HuH-7 (cell line): ENCODE results near the gene GGT6.

Experiments used
- DNase-seq: peaks from one replicate; pipeline ENCODE4 v3.0.0; 2011; ENCODE audit warnings: low spot score

Gene GGT6

DNA sequence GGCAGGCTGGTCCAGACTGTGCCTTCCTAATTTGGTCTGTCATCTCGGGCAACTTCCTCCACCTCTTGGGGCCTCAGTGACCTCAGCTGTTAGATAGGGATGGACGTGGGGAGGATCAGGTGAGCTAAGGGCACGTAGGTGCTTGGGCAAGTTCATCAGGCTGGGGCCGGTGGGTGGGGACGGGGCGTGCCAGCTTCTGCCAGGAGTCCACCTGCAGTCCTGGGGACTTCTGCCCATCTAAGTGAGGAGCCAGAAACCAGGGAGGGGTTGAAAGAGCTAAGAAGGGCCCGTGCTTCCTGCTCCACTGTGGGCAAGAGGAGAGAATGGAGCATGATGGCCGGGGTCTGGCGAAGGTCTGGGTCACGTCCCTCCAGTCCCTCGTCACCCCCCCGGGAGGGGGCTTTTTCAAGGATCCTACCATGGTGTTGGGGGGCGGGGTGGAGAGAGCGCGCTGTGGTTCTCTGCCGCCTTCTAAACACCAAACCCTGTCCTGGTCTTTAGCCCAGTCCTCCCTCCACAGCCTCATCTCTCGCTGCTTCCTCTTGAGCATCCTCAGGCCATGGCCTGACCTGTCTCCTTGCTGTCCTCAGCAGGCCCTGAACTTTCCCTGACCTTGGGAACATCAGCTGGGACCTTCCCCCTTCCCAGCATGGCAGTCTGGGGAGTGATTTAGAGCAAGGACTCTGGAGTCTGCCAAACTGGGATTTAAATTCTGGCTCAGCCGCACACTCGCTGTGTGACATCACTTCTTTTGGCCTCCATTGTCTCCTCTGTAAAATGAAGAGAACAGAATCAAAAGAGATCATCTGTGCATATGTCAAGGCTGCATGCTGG lies 40.1 kb downstream of the GGT6 start:
- DNase-seq, result no peak

DNA sequence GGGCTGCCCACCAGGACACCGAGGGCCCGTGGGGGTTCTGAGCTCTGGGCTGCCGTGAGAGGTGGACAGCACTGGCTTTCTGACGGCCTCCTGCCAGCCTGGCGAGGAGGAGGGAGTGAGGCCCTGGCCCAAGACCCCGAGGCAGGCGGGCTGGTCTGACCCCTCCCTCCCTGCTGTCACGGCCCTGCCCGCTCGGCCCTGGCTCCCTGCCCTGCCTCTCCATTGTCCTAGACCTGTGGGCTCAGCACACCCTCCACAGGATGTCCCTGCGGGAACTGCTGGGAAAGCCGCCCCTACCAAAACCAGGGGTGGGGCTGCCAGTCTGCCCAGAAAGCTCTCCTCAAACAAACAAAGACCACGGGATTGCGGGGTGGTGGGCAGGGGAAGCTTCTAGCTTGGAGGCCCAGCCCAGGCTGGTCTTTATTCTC lies 41.0 kb downstream of the GGT6 start:
- no peak for DNase-seq

DNA sequence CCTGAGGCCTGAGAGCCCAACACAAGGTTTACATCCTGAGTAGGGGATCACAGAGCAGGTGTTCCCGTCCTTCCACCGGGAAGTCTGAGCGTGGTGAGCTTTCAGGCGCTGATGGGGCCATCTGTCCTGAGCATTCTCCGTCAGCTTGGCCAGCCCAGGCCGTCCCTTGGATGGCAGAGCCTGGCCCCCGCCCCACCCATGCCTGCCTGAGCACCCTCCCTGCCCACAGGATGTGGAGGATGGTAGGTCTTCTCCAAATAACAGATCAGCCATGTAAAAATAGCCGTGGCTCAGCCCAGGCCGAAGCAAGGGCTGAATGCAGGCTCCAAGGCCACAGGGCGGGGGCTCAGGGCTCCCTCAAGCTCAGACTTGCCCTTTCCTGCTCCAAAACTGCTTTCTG lies 41.5 kb downstream of the GGT6 start:
- no peak for DNase-seq

DNA sequence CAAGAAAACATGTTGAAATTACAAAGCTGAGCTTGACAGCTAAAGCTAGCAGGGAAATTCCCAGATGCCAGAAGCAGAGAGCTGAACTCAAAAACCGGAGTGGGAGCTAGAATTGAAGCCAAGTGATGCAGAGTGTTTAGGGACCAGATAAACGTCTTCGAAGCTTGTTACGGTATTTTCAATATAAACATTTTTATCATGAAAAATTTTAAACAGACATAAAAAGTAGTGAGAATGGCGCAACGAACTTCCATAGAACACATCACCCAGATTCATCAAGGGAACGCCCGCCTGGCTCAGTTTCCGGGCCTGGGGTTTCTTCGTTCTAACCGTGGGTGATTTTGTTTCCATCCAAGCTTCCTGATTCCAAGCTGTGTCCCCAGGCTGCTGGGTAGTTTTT lies 43.6 kb downstream of the GGT6 start:
- no peak for DNase-seq

DNA sequence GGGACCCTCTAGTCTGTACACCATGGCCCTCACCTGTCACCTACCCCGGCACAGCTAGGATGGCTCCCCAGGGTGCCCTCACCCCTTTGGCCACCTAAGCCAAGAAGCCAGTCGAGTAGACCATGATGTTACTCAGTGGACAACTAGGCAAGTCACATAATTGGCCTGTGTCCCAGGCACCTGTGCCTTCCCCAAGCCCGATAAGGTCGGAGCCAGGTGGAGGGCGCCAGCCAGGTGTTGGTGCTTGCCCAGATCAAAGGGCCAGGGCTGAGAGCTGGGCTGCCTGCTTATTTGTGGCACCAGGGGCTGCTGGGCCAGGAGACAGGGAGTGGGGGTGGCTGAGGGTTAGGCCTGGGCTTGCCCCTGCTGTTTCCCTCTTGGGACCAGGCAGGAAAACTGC lies 44.9 kb downstream of the GGT6 start:
- no peak for DNase-seq

DNA sequence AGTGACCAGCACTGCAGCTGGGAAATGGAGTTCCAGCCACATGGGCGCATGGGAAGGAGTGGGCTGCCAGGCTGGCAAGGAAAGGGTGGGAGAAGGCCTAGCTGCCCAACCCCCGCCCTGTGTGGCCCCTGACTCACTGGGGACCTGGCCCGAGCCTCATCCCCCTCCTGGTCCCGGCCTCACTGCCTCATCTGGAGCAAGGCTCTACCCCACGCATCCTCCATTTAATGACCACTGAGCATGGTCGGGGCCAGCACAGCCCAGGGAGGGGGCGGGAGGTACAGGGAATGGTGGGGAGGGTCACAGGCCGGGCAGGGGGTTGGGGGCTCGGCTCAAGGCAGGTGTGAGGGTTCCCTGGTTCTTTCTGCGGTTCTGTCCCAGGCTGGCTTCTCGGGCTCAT lies 45.6 kb downstream of the GGT6 start:
- no peak for DNase-seq

DNA sequence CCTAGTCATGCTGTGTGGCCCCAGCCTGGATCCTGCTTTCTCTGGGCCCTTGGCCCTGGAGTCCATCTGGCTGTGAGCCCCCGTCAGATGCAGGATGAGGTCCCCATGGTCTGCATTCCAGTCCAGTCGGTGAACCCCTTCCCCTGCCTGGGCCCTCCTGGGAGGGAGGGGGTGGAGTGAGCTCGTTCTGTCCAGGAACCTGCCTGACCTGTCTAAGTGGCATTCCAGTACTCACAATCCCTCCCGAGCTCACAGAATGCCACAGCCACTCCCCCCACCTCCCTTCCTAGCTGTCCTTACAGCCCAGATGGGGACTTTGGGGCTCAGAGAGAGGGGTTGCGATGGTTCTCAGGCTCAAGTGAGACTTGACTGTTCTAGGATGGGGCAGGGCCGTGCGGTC lies 46.2 kb downstream of the GGT6 start:
- no peak for DNase-seq

DNA sequence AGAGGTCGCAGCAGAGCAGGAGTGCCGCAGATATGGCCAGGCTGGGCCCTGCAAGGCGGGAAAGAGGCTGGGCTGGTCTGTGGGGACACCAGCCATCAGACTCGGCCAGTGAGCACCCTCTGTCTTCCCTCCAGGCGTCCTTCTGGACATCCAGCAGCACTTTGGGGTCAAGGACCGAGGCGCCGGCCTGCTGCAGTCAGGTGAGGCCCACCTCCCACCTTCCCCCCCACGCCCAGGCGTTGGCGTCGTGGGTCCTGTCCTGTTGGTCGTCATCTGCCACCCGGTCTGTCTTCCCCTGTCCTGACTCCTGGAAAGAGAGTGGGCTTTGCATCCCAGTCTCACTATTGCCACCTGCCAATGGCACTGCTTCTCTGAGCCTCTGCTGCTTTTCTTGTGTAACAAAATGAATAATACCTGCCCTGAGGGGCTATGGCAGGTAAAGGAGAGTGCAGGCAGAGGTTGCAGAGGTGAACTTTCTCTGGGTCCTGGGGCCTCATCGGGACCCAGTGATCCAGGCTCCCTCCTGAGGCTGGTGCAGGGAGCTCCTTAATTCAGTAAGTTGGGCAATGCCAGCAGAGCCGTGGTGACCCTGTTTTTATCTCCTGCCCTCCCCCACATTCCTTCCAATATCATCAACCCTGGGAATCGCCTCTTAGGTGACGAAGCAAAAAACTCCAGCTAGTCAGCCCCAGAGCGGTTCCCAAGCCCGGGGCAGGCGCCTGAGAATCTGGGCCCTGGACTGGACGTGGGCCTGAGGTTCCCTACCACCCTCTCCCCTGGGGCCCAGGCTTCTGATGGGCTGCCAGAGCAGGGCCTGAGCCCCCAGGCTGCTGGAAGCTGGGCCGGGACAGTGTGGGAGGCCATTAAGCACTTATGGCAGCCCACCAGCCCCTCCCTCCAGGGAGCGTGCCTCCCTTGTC lies 47.0 kb downstream of the GGT6 start:
- no peak for DNase-seq

DNA sequence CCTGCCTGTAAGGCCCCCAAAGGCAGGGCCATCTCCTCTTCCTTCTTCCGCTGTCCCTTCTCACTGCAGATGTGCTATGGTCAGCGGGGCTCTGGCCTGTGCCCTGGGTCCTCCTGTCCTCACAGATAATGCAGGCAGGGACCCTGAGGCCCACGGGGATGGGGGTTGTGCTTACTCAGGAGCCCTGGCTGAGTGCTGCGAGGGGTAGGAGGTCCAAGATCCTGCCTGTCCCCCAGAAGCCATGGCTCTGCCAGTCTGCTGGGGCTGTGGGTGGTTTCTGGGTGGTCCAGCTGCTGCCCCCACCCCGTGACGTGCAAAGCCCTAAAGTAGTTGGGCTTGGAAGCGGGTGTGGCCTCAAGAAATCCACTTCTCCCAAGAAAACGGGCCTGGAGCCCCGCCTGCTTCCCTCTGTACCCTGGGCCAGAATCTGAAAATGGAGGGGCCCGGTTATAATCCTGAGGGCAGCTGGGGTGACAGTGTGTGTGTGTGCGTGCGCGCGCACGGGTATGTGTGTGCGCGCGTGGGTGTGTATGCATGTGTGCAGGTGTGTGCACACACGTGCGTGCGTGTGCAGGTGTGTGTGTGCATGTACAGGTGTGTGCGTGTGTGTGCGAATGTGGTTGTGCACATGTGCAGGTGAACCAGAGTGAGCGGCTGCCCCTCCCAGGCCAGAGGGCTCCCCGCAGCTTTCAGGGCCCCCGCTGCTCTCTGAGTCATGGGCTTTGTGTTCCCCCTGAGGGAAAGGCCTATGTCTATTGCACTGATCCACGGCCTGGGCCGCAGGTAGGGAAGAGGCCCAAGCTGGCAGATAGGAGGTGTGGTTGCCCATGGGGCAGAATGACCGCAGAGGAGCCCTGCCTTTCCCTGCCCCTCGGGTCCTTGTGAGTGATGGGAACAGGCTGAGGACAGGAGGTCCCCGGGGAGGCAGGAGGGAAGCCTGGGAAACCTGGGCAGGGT lies 47.9 kb downstream of the GGT6 start:
- DNase-seq, result no peak

DNA sequence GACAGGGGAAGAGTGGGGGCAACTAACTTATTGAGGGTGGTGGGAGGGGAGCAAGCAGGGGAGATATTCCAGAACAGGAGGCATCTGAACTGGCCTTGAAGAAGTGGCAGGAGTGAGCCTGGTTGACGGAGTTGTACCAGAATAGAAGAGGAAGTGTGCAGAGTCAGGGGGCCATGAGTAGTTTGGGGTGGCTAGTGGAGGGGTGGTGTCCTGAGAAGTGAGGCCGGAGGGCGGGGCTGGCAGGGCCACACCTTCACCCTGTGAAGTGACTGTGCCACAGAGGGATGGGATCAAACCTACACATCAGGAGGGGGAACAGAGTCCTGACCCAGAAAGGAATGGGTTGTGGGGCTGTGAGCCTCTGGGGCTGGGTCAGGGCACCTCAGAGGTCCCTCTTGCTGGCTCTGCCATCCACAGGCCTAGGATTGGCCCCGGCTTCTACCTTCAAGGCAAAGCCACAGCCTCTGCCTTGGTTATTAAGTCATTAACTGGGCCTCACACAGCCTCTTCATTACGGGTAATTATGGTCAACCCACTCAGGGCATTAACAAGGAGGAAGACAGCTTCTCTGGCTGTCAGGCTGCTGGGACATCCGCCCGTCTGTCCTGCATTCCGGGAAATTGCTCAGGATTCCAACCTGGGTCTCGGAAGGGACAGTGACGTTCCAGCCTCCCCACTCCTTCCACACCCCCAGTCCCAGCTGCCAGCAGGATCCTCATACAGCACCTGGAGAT lies 49.0 kb downstream of the GGT6 start:
- DNase-seq, result no peak

DNA sequence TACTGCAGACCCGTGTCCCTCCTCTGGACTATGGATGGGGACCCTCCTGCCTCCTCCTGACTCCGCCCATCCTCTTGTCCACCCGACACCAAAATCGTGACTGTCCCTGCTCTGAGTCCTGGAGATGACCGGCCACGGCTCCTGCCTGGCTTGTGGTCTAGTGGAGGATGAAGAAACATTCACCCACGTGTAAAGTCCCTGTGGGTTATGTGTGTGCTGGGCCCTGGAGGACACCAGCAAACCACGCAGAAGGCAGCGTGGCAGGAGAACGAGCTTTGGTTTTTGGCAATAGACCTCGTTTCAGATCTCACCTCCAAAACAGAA lies 49.8 kb downstream of the GGT6 start:
- DNase-seq, result no peak

DNA sequence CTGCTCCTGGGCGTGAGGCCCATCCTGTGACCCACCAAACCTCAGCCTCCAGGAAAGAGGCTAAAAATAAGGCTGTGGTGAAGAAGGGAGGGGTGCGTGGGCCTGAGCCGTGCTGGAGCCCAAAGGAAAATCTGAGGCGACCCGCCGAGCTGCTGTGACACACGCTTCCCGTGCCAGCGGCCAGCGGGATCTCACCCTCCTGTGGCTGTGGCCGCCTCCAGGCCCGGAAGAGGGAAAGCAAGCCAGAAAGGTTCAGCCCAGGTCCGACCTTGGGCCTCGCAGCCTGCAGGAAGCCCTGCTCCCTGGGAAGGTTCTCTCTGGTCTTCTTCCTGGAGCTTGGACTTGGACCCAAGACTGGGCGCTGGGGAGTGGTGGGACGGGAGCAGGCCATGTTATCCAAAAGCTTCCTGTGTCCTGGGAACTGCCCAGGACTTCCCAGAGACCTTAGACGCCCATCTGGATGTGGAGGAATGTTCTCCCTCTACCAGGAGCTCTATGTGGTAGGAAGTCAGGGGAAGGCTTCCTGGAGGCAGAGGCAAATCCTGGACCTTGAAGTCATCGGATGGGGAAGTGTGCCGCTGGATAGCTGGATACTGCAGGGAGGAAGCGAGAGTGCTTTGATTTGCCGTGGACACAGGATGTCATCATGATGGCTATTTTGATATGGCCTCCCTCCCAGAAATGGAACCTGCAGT lies 50.3 kb downstream of the GGT6 start:
- DNase-seq, result no peak

DNA sequence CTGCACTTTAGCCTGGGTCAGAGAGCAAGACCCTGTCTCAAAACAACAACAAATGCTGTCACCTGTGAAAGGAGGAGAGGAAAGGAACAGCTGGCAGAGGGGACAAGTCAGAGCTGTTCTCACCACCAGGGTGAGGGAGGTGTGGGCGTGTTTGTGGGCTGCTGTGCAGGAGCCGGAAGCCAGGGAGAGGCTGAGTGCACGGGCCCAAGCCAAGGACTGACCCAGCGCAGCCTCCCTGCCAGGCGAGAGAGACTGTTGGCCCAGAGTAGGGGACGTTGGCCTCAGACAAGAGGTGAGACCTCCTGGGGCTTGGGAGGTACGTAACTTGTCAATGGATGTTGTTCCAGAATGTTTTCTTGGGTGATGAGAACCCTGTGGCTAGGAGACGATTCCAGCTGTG lies 51.0 kb downstream of the GGT6 start:
- no peak for DNase-seq

DNA sequence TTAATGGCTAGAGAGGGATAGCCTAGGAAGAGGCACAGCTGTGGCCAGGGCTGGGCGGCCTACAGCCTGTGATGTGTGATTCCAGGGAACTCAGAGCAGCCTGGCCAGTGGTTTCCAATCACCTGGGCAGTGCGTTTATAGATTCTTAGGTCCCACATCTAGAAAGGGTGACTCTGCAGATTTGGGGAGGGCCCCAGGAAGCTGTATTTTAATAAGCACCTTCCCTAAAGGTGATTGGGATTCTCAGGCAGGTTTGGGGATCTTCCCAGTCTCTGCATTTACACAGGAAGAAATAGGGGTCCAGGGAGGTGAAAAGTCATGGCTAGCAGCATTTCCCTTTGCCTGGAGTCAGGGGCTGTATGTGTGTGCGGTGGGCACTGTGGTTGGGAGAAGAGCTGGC lies 52.2 kb downstream of the GGT6 start:
- no peak for DNase-seq

DNA sequence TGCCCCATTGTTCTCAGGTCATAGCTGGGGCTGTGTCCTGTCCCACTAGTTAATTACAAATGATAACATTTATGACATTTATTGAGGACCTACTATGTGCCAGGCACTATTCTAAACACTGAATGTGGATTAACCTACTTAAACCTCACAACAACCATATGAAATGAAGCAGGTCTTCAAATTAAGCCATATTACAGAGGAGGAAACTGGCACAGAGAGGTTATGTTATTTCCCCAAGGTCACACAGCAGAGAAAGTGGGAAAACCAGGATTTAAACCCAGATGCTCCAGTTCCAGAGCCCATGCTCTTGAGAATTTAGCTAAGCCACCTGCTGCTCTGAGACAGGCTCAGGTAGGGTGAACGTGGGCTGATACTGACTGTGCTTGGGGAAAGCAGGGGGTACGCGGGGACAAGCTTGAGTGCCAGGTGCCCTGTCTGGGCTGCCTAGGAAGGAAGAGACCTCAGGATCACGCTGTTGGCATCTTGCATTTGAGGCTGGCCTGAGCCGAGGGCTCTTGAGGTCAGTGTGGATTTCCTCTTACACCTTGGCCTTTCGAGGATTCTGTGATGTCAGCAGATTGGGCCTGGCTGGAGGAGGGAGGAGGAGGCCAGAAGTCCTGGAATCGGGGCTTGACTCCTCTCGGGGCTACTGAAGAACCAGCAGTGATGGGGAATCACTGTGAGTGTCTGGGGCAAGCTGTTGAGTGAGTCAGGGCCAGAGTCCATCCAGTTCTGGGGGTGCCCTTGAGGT lies 52.8 kb downstream of the GGT6 start:
- DNase-seq, result no peak
